IPS-18a (cell line): ENCODE results near the gene CLCF1.
"Not testable (repeated sequence)": the region's sequence is repeated elsewhere in the genome, so short reads cannot be mapped to it uniquely, and the experiment has no call there.

ENCODE experiments used
- H3K27ac ChIP-seq: one replicate; pipeline ENCODE4 v1.5.1; 2013; ENCODE audit warnings: low read length
- H3K27me3 ChIP-seq: one replicate; pipeline ENCODE4 v1.6.1; 2013; ENCODE audit warnings: mild to moderate bottlenecking, low read length; ENCODE audit not compliant: control insufficient read depth, insufficient read depth
- H3K36me3 ChIP-seq: one replicate; pipeline ENCODE4 v1.6.1; 2013; ENCODE audit warnings: low read depth, low read length; ENCODE audit not compliant: control insufficient read depth
- H3K4me1 ChIP-seq: one replicate; pipeline ENCODE4 v1.6.1; 2013; ENCODE audit warnings: low read depth, low read length; ENCODE audit not compliant: control insufficient read depth
- H3K4me3 ChIP-seq: one replicate; pipeline ENCODE4 v1.5.1; 2013; ENCODE audit warnings: low read length
- H3K9ac ChIP-seq: one replicate; pipeline ENCODE4 v1.6.1; 2013; ENCODE audit warnings: mild to moderate bottlenecking, low read length, moderate library complexity
- H3K9me3 ChIP-seq: one replicate; pipeline ENCODE4 v1.6.1; 2013; ENCODE audit warnings: low read depth, low read length; ENCODE audit not compliant: control insufficient read depth

The CLCF1 gene

DNA sequence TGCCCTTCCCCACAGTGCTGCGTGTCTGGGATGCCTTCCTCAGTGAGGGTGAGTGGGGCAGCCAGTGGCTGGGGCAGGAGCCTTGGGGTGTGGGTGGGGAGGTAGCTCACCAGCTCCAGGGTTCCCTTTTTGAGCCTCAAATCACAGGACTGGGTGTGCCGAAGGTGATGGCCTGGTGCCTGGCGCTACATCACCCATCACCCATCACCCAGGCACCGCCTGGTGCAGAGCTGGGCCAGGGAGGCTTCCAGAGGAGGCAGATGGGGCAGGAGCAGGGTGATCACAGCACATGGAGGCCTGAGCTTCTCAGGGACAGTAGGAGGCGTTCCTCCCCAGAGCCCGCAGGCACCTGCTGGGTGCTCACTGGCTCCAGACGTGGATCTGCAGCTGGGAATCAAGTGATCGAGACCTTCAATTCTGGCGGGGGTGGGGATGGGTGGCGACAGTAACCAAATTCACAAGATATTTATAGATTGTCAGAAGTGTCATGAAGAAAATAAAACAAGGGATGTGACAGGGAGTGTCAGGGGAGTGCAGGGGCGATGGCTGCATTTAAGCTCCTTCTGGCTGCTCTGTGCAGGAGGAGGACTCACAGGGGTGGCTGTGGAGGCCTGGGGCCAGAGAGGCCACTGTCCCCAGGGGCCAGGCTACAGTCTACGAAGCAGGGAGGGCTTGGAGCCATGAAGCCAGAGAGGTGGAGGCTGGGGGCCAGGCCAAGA is 33.7 kb upstream of the CLCF1 start:
- Histone ChIP-seq H3K27me3 (peaks cover 2% of the 10 kb centered on the region), H3K27ac (no peak overlapping the region), H3K4me3 (no peak overlapping the region)

DNA sequence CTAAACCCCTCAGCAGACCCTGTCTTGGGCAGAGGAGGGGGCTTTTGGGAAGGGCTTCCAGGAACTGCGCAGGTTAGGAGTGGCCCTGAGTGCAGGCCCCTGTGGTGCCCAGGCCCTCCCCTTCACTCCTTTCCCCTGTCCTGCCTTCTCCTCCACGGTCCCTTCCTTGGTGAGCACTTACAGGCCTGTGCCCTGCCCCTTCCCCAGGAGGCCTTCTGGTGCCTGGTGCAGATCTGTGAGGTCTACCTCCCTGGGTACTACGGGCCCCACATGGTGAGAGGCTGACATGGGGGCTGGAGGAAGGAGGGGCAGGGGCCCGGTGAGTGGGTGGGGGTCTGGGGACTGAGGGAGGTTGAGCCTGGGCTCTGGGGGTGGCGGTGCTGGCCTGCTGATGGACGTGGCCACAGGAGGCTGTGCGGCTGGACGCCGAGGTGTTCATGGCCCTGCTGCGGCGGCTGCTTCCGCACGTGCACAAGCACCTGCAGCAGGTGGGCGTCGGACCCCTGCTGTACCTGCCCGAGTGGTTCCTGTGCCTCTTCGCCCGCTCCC is 33.1 kb upstream of the CLCF1 start:
- Histone ChIP-seq H3K27me3 (no peaks in the 10 kb centered on the region), H3K27ac (no peak overlapping the region), H3K9me3 (no peaks in the 10 kb centered on the region), H3K36me3 (no peaks in the 10 kb centered on the region), H3K9ac (no peak overlapping the region), H3K4me3 (no peak overlapping the region), H3K4me1 (peaks cover 9% of the 10 kb centered on the region)

More for the DNA sequence above, 33.7 kb upstream of the CLCF1 start:
- no peaks in the 10 kb centered on the region for H3K36me3 ChIP-seq
- H3K4me1 ChIP-seq = peaks cover 6% of the 10 kb centered on the region
- no peak overlapping the region for H3K9ac ChIP-seq
- no peaks in the 10 kb centered on the region for H3K9me3 ChIP-seq

DNA sequence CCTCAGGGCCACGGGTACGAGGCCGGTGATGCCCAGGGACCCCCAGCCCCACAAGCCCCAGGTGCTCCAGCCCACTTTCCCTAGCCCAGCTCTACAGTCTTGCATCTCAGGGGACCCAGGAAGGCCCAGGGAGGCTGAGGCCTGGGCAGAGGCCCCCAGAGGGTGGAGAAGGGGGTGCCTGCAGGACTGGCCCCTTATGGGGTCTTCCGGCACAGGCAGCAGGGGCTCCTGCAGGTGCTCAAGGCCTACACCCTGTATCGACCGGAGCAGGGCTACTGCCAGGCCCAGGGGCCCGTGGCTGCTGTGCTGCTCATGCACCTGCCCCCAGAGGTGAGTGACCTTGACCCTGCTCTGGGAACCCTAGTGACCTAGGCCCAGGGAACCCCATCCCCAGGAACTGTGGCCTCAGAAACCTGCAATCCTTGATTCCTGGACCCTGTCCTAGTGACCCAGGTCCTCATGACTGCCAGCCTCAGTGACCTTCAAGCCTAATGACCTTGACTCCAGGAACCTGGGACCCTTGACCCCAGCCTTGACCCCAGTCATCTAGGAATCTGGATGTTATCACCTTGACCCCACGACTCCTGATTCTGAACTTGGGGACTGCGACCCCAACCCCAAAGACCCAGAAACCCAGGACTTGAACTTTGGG is 32.4 kb upstream of the CLCF1 start:
- Histone ChIP-seq H3K27me3 (no peaks in the 10 kb centered on the region), H3K36me3 (no peaks in the 10 kb centered on the region)

DNA sequence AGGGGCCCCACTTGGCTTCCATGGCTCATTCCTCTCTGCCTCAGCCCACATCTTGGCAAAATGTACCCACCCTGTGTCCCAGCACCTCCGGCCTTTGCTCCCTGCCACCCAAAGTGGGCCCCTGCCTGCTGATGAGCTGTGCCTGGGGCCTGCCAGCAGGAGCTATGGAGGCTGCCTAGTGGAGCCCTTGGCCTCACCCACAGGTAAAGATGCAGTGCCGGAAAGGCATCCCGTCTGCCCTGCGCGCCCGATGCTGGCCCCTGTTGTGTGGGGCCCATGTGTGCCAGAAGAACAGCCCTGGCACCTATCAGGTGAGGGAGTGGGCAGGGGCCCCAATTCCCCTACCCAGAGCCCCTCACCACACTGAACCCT is 31.8 kb upstream of the CLCF1 start:
- no peaks in the 10 kb centered on the region for H3K9me3 ChIP-seq
- H3K27me3 ChIP-seq = no peaks in the 10 kb centered on the region
- H3K9ac ChIP-seq = no peak overlapping the region
- H3K27ac ChIP-seq = no peak overlapping the region
- H3K4me3 ChIP-seq = no peak overlapping the region
- H3K4me1 ChIP-seq = peaks cover 9% of the 10 kb centered on the region
- H3K36me3 ChIP-seq = no peaks in the 10 kb centered on the region

More for the DNA sequence above, 32.4 kb upstream of the CLCF1 start:
- Histone ChIP-seq H3K9me3 (no peaks in the 10 kb centered on the region), H3K4me3 (no peak overlapping the region), H3K4me1 (peaks cover 9% of the 10 kb centered on the region), H3K27ac (no peak overlapping the region), H3K9ac (no peak overlapping the region)

DNA sequence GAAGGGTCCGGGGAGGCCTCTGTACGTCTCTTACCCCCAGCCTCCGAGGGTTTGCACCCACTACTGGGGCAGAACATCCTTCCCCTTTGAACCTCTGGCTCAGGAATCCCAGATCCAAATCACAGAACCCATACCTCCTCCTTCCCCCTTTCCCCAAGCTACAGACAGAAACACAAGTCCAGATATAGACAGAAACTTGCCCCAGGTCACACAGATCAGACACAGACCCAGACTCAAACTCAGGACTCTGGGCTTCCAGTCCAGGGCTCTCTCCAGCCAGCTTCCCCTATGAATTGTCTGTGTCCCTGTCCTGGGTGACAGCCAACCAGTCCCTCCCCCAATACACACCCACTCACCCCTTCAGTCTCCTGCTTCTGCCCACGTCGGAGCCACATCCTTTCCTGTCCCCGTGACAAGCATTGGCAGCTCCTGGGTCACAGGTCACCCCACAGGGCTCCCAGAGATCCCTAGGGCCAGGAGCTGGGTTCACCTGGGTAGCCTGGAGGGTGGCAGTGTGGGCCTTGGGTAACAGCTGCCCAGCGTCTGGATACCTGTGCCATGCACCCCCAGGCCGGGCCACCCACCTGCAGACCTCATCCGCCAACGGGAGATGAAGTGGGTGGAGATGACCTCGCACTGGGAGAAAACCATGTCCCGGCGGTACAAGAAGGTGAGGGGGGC is 31.3 kb upstream of the CLCF1 start:
- H3K9me3 ChIP-seq = no peaks in the 10 kb centered on the region
- no peak overlapping the region for H3K4me3 ChIP-seq
- no peak overlapping the region for H3K9ac ChIP-seq
- H3K27ac ChIP-seq = no peak overlapping the region
- H3K4me1 ChIP-seq = peaks cover 6% of the 10 kb centered on the region
- H3K27me3 ChIP-seq = no peaks in the 10 kb centered on the region
- H3K36me3 ChIP-seq = no peaks in the 10 kb centered on the region

DNA sequence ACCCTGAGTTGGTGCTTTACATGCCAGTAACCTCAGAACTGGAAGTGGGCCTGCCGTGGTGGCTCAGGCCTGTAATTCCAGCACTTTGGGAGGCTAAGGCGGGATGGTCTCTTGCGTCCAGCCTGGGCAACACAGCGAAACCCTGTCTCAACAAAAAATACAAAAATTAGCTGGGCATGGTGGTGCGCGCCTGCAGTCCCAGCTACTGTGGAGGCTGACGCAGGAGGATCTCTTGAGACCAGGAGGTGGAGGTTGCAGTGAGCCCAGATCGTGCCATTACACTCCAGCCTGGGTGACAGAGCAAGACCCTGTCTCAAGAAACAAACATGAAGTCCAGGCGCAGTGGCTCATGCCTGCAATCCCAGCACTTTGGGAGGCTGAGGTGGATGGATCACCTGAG is 29.7 kb upstream of the CLCF1 start:
- H3K4me1 ChIP-seq, H3K27ac ChIP-seq, H3K27me3 ChIP-seq, H3K9ac ChIP-seq, H3K9me3 ChIP-seq, H3K4me3 ChIP-seq: not testable (repeated sequence)
- H3K36me3 ChIP-seq = peaks cover 13% of the 10 kb centered on the region

DNA sequence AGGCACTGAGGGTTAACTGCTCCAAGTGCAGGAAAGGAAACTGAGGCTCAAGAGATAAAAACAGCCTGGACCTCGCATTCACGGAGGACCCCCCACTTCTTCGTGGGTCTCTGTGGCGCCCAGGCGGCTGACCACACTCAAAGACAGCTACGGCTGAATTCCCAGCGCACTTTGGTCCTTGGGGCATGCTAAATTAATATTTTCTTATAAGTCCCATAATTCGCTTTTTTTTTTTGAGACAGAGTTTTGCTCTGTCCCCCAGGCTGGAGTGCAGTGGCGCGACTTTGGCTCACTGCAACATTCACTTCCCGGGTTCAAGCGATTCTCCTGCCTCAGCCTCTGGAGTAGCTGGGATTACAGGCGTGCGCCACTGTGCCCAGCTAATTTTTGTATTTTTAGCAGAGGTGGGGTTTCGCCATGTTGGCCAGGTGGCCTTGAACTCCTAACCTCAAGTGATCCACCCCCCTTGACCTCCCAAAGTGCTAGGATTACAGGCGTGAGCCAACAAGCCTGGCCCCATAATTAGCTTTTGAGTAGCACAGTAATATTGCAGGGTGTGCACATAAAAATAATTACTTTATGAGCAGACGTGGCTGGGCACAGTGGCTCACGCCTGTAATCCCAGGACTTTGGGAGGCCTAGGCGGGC is 28.9 kb upstream of the CLCF1 start:
- not testable (repeated sequence) for H3K27me3 ChIP-seq, H3K9ac ChIP-seq, H3K9me3 ChIP-seq, H3K27ac ChIP-seq, H3K4me1 ChIP-seq
- peaks cover 21% of the 10 kb centered on the region for H3K36me3 ChIP-seq
- peak overlapping the region; percentile 26 for H3K4me3 ChIP-seq

DNA sequence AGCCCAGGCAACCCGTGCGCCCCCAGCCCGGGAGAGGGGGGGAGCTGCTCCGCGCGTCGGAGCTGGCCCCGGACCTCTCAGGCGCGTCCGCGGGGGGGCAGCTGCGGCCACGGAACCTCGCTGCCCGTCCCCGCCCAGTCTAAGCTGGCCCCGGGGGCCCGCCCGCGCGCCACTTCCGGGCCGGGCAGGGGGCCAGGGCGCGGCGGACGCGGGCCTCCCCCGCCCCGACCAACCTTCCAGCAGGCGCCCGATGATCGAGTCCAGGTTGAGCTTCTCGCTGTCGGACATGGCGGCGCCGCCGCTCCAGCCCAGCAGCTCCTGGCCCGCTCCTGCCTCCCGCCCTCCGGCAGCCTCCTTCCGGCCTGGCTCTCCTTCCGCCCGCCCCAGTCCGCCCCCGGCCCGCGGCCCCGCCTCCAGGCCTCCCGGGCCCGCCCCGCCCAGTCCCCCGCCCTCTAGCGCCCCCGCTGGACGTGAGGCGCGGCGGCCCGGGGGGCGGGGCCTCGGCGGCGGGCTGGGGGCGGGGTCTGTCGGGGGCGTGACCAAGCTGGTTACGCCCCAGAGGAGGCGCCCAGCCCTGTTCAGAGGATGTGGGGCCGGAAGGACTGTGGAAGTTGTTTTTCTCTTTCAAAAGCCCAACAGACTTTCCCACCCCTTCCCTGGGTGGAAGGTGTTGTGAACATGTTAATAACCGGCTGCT is 28.2 kb upstream of the CLCF1 start, which contains the start of gene PPP1CA:
PPP1CA (minus strand) TSS at position 364 of the 697 bp plus-strand sequence; CDS start at position 288, 76 bp downstream.
- H3K27ac ChIP-seq = no peak within 1 kb of the TSS
- H3K9me3 ChIP-seq = no peaks in the 10 kb centered on the region
- H3K27me3 ChIP-seq = no peaks in the 10 kb centered on the region
- H3K4me3 ChIP-seq = peak within 1 kb of the TSS; percentile 71
- H3K9ac ChIP-seq = peak within 1 kb of the TSS; percentile 67
- peaks cover 21% of the 10 kb centered on the region for H3K36me3 ChIP-seq
- peaks cover 5% of the 10 kb centered on the region for H3K4me1 ChIP-seq

DNA sequence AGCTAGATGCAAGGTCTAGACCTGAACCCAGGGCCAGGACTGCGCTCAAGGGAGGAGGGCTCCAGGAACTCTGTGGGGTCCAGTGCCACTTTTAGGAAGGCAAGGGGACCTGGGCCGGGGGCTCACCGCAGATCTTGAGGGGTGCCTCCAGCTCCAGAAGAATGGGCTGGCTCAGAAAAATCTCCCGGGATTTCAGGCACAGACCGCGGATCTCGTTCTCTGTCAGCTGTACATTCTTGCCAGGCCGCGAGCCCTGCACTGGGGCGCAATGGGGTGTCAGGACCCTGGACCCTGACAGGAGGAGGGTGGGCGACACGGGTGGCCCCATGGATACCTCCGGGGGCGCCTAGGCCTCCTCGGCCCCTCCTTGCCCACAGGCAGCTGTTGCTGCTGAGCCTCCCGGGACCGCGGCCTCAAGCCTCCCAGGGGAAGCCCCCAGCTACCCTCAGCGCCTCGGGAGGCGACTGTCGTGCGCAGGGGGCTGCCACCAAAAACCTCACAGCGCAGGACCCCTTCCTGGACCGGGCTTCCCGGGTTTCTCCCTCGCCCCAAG is 27.6 kb upstream of the CLCF1 start:
- Histone ChIP-seq H3K4me1 (peaks cover 5% of the 10 kb centered on the region), H3K9me3 (no peaks in the 10 kb centered on the region), H3K27ac (no peak overlapping the region), H3K4me3 (peak overlapping the region; percentile 71), H3K27me3 (no peaks in the 10 kb centered on the region), H3K36me3 (peaks cover 23% of the 10 kb centered on the region), H3K9ac (peak overlapping the region; percentile 67)

DNA sequence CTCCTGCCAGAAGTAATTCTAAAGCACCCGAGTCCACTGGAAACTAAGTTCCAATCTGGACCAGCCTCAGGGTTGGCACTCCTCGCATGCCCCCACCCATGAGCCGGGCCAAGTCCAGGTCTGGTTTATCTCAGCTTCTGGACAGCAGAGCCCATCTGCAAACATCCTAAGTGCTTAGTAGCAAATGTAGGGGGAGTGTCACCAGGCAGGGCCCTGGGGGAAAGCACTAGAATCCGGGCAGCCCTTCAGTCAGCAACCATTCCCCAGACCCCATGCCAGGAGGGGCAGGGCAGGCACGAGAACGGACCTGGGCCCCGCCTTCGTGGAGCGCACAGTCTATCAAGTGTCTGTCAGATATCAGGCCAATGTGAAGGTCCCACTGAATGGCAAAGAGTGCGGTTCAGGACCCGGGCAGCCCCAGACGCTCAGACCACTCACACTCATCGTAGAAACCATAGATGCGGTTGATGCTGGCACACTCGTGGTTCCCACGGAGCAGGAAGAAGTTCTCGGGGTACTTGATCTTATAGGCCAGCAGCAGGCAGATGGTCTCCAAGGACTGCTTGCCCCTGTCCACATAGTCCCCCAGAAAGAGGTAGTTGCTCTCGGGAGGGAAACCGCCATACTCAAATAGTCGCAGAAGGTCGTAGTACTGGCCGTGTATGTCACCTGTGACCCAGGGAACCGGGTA is 27.0 kb upstream of the CLCF1 start:
- H3K27me3 ChIP-seq = no peaks in the 10 kb centered on the region
- peaks cover 24% of the 10 kb centered on the region for H3K36me3 ChIP-seq
- H3K27ac ChIP-seq = no peak overlapping the region
- H3K4me1 ChIP-seq = peaks cover 5% of the 10 kb centered on the region
- H3K9ac ChIP-seq = peak overlapping the region; percentile 67
- no peaks in the 10 kb centered on the region for H3K9me3 ChIP-seq
- peak overlapping the region; percentile 71 for H3K4me3 ChIP-seq
